ENCODE results near the gene AP3B1. TPM values are rescaled to one million over a fixed set of nuclear protein-coding genes. Genes with fewer than 3 reads are reported as not detected.
A peak's percentile ranks its signal among the peaks of the same experiment; 100 is the strongest.

Gene AP3B1
- total RNA-seq, 1 donor from 2014 or later: 14.3 TPM

- no peaks in the 10 kb centered on the region for H3K9me3 Mint-ChIP-seq (ENCODE audit: unreplicated experiment)
- no peak for DNase-seq
- H3K27me3 Mint-ChIP-seq (ENCODE audit: unreplicated experiment): peaks cover 2% of the 10 kb centered on the region
- TF ChIP-seq, protein P1, sequence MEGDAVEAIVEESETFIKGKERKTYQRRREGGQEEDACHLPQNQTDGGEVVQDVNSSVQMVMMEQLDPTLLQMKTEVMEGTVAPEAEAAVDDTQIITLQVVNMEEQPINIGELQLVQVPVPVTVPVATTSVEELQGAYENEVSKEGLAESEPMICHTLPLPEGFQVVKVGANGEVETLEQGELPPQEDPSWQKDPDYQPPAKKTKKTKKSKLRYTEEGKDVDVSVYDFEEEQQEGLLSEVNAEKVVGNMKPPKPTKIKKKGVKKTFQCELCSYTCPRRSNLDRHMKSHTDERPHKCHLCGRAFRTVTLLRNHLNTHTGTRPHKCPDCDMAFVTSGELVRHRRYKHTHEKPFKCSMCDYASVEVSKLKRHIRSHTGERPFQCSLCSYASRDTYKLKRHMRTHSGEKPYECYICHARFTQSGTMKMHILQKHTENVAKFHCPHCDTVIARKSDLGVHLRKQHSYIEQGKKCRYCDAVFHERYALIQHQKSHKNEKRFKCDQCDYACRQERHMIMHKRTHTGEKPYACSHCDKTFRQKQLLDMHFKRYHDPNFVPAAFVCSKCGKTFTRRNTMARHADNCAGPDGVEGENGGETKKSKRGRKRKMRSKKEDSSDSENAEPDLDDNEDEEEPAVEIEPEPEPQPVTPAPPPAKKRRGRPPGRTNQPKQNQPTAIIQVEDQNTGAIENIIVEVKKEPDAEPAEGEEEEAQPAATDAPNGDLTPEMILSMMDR (IDR thresholded peaks at IDR 0.05; ENCODE audit: partially characterized antibody, unreplicated experiment): no peak
- H3K4me1 Mint-ChIP-seq (ENCODE audit: low read depth, unreplicated experiment): peaks cover 21% of the 10 kb centered on the region
- H3K27ac Mint-ChIP-seq (ENCODE audit: unreplicated experiment): no peak overlapping the region
- H3K36me3 Mint-ChIP-seq (ENCODE audit: unreplicated experiment): no peaks in the 10 kb centered on the region
- H3K4me3 Mint-ChIP-seq (ENCODE audit: unreplicated experiment): no peak overlapping the region
Observed at GRCh38 chr5:77986261-77986660, 308.2 kb downstream of the AP3B1 start.

GRCh38 chr5:77985247-77985646 lies 309.3 kb downstream of the AP3B1 start:
- Mint-ChIP-seq H3K27ac (ENCODE audit: unreplicated experiment) (no peak overlapping the region), H3K9me3 (ENCODE audit: unreplicated experiment) (no peaks in the 10 kb centered on the region), H3K4me1 (ENCODE audit: low read depth, unreplicated experiment) (peaks cover 15% of the 10 kb centered on the region), H3K36me3 (ENCODE audit: unreplicated experiment) (no peaks in the 10 kb centered on the region), H3K27me3 (ENCODE audit: unreplicated experiment) (peaks cover 2% of the 10 kb centered on the region), H3K4me3 (ENCODE audit: unreplicated experiment) (no peak overlapping the region)
- no peak for DNase-seq
- TF ChIP-seq, protein P1 (IDR thresholded peaks at IDR 0.05; ENCODE audit: partially characterized antibody, unreplicated experiment): no peak

DNA sequence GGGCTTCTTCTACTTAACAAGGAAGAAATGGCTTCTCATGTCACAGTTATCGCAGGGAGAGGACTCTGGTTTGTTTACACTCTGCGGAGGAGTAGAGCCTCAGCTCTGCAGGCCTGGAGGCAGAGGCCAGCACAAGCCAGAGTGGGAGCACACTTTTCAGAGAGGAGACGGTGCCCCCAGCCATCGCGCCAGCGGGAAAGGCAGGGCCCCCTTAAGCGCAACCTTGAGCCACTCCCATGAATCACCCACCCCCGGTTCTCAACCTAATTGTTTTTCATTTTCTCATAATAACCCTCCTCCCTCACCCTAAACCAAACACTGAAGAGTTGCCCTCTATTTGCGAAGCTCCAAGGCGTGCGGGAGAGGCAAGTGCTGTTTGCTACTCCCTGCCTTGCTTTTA lies 309.9 kb downstream of the AP3B1 start:
- TF ChIP-seq, protein P1 (IDR thresholded peaks at IDR 0.05; ENCODE audit: partially characterized antibody, unreplicated experiment): no peak
- no peaks in the 10 kb centered on the region for H3K9me3 Mint-ChIP-seq (ENCODE audit: unreplicated experiment)
- H3K27ac Mint-ChIP-seq (ENCODE audit: unreplicated experiment): peak overlapping the region; percentile 1
- peaks cover 2% of the 10 kb centered on the region for H3K27me3 Mint-ChIP-seq (ENCODE audit: unreplicated experiment)
- H3K4me1 Mint-ChIP-seq (ENCODE audit: low read depth, unreplicated experiment): peaks cover 15% of the 10 kb centered on the region
- DNase-seq: no peak
- H3K36me3 Mint-ChIP-seq (ENCODE audit: unreplicated experiment): no peaks in the 10 kb centered on the region
- H3K4me3 Mint-ChIP-seq (ENCODE audit: unreplicated experiment): no peak overlapping the region

DNA sequence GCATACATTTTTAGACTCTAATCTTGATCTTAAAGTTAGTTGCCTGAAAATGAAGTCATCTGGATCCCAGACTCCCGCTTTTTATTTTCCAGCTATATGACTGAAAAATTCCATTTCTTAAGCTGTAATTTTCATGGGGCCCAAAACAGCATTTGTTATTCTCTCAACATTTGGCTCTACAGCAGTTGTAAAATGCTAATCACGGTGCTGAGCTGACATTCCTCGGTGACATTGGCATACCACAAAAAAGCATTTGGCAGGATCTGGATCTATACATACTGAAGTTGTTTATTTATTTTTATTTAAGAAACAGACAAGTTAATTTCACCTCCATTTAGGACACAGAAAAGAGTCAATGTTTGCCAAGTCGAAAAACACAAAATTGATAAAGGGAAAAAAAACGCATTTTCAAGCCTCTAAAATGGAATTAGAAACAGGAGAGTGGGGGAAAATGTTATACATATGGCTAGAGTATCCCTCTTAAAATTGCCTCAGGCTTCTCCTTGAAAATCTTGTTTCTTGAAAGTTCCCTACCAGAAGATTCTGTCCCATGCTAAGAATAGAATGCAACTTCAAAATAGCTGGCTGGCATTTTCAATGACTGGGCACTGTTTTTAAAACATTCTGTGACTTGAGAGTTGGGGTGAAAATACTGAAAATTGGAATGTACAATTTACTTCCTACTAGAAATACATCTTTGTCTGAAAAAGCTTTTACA lies 310.9 kb downstream of the AP3B1 start:
- peaks cover 15% of the 10 kb centered on the region for H3K4me1 Mint-ChIP-seq (ENCODE audit: low read depth, unreplicated experiment)
- H3K4me3 Mint-ChIP-seq (ENCODE audit: unreplicated experiment): no peak overlapping the region
- peaks cover 2% of the 10 kb centered on the region for H3K27me3 Mint-ChIP-seq (ENCODE audit: unreplicated experiment)
- no peaks in the 10 kb centered on the region for H3K36me3 Mint-ChIP-seq (ENCODE audit: unreplicated experiment)
- no peak overlapping the region for H3K27ac Mint-ChIP-seq (ENCODE audit: unreplicated experiment)
- DNase-seq: no peak
- no peaks in the 10 kb centered on the region for H3K9me3 Mint-ChIP-seq (ENCODE audit: unreplicated experiment)
- TF ChIP-seq, protein P1 (IDR thresholded peaks at IDR 0.05; ENCODE audit: partially characterized antibody, unreplicated experiment): no peak

GRCh38 chr5:77981820-77982219 lies 312.7 kb downstream of the AP3B1 start:
- no peaks in the 10 kb centered on the region for H3K9me3 Mint-ChIP-seq (ENCODE audit: unreplicated experiment)
- no peak overlapping the region for H3K4me3 Mint-ChIP-seq (ENCODE audit: unreplicated experiment)
- no peak overlapping the region for H3K27ac Mint-ChIP-seq (ENCODE audit: unreplicated experiment)
- no peaks in the 10 kb centered on the region for H3K27me3 Mint-ChIP-seq (ENCODE audit: unreplicated experiment)
- H3K4me1 Mint-ChIP-seq (ENCODE audit: low read depth, unreplicated experiment): peaks cover 11% of the 10 kb centered on the region
- no peaks in the 10 kb centered on the region for H3K36me3 Mint-ChIP-seq (ENCODE audit: unreplicated experiment)
- DNase-seq: no peak
- TF ChIP-seq, protein P1 (IDR thresholded peaks at IDR 0.05; ENCODE audit: partially characterized antibody, unreplicated experiment): no peak

Measured in glutamatergic neuron (in vitro differentiated cells).